OCI-LY7 (cell line): ENCODE data around the gene PDCD1. TPM values are rescaled to one million over a fixed set of nuclear protein-coding genes. Genes with fewer than 3 reads are reported as not detected.

Experiments used
- BruUV-seq: library from RNA; stranded (reverse); fragments of 400-500 nt; replicated peaks from 2 replicates; lab custom pipeline; 2021; lab: Mats Ljungman, UMichigan
- CTCF ChIA-PET: fragments of 300-600 bp; sonication (Branson Sonifier 250); formaldehyde crosslinking; loops from one replicate; lab custom pipeline; 2022; ENCODE audit warnings: antibody characterized with exemption; ENCODE audit not compliant: unreplicated experiment; lab: Charles Lee
- POLR2A ChIA-PET: fragments of 300-600 bp; sonication (Branson Sonifier 250); formaldehyde crosslinking; loops from one replicate; lab custom pipeline; 2022; ENCODE audit warnings: antibody characterized with exemption; lab: Charles Lee
- DNase-seq: peaks from one replicate; pipeline ENCODE4 v3.0.0-alpha.2; 2015; ENCODE audit warnings: low spot score
- H2AFZ ChIP-seq: fragments of 200-600 bp; sonication (generic), shearing (Covaris generic); 2 replicates; pipeline ENCODE4 v1.6.1; 2014; ENCODE audit warnings: mild to moderate bottlenecking, antibody characterized with exemption, low read length, moderate library complexity
- H3K27ac ChIP-seq: fragments of 200-600 bp; sonication (generic); 2 replicates; pipeline ENCODE4 v1.5.1; 2014; ENCODE audit warnings: mixed run types, low read depth, mild to moderate bottlenecking, moderate library complexity, low read length, inconsistent platforms; ENCODE audit not compliant: poor library complexity, severe bottlenecking
- H3K36me3 ChIP-seq: fragments of 200-600 bp; sonication (generic); 2 replicates; pipeline ENCODE4 v1.6.1; 2014; ENCODE audit warnings: mild to moderate bottlenecking, antibody characterized with exemption, low read length, moderate library complexity, mixed read lengths; ENCODE audit not compliant: insufficient read depth
- H3K4me1 ChIP-seq: fragments of 200-600 bp; sonication (generic); 2 replicates; pipeline ENCODE4 v1.5.1; 2014; ENCODE audit warnings: mild to moderate bottlenecking, low read length; ENCODE audit not compliant: insufficient read depth, poor library complexity, severe bottlenecking
- H3K4me2 ChIP-seq: fragments of 200-600 bp; sonication (generic); 2 replicates; pipeline ENCODE4 v1.6.1; 2014; ENCODE audit warnings: mild to moderate bottlenecking, low read length
- H3K4me3 ChIP-seq: fragments of 200-600 bp; sonication (generic); 2 replicates; pipeline ENCODE4 v1.5.1; 2014; ENCODE audit warnings: mild to moderate bottlenecking, low read depth, low read length; ENCODE audit not compliant: poor library complexity, severe bottlenecking
- H3K79me2 ChIP-seq: fragments of 200-600 bp; sonication (generic); 2 replicates; pipeline ENCODE4 v1.6.1; 2016; ENCODE audit warnings: low read depth, mild to moderate bottlenecking, low read length, moderate library complexity, mixed read lengths; ENCODE audit not compliant: insufficient read depth
- H3K9me2 ChIP-seq: fragments of 200-600 bp; sonication (generic); 2 replicates; pipeline ENCODE4 v1.6.1; 2016; ENCODE audit warnings: mild to moderate bottlenecking, low read length, mixed read lengths; ENCODE audit not compliant: insufficient read depth
- H3K9me3 ChIP-seq: fragments of 200-600 bp; sonication (generic); 2 replicates; pipeline ENCODE4 v1.6.1; 2014; ENCODE audit warnings: mild to moderate bottlenecking, mixed run types, low read length, mixed read lengths
- H4K20me1 ChIP-seq: fragments of 200-600 bp; sonication (generic); 2 replicates; pipeline ENCODE4 v1.6.1; 2014; ENCODE audit warnings: mild to moderate bottlenecking, antibody characterized with exemption, low read length, moderate library complexity, mixed read lengths; ENCODE audit not compliant: insufficient read depth
- EZH2phosphoT487 ChIP-seq: fragments of 200-600 bp; sonication (generic); IDR thresholded peaks from 2 replicates; pipeline ENCODE4 v1.6.1; 2018; ENCODE audit warnings: low read depth, borderline replicate concordance, mild to moderate bottlenecking, mixed run types, antibody characterized with exemption, low read length, moderate library complexity, mixed read lengths
- intact Hi-C: fragments of 100-400 bp; cut with micrococcal nuclease; formaldehyde crosslinking; loops from one replicate; pipeline ENCODE4 v1.10.0; 2022; ENCODE audit not compliant: unreplicated experiment
- total RNA-seq, 2 experiments: library from RNA; depleted of rRNA in 1 of 2; stranded (reverse); fragments of >200 nt in 1 of 2; shearing (Covaris generic) in 1 of 2; gene quantifications; 2 replicates each; pipeline ENCODE4 v1.2.3, GENCODE V29; 2014 to 2022
- TF ChIP-seq, protein P1 (sequence below): fragments of 200-600 bp; sonication (generic); conservative IDR thresholded peaks from 2 replicates; pipeline ENCODE4 v1.5.1; 2014; ENCODE audit warnings: mild to moderate bottlenecking, antibody characterized with exemption, low read length, moderate library complexity, mixed read lengths

Gene PDCD1
- total RNA-seq, 2 experiments from 2014 or later = not detected

DNA sequence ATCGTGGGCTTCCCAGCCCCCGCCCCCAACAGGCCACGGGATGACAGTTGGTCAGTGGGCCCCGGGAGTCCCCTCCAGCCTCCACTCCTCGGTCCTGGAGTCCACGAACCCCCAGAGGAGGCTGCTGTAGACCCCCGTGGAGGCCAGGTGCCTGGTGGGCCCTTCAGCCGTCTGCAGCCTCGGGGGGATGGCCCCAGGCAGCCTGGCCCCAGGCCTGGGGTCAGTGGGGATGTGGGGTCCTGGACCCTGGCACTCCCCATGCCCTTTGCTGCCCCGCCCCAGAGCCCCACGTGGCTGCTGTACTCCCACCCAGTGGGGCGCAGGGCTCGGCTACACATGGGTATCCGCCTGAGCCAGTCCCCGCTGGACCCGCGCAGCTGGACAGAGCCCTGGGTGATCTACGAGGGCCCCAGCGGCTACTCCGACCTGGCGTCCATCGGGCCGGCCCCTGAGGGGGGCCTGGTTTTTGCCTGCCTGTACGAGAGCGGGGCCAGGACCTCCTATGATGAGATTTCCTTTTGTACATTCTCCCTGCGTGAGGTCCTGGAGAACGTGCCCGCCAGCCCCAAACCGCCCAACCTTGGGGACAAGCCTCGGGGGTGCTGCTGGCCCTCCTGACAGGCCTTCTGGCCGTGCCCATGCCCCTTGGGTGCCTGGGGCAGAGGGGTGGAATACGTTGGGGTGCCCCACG, 42.1 kb downstream of the PDCD1 start:
- H3K4me2 ChIP-seq = no peak overlapping the region
- H3K36me3 ChIP-seq = no peaks in the 10 kb centered on the region
- CTCF ChIA-PET = no interaction called here
- intact Hi-C loops = no loop called here
- H2AFZ ChIP-seq = no peak overlapping the region
- TF ChIP-seq, protein P1, sequence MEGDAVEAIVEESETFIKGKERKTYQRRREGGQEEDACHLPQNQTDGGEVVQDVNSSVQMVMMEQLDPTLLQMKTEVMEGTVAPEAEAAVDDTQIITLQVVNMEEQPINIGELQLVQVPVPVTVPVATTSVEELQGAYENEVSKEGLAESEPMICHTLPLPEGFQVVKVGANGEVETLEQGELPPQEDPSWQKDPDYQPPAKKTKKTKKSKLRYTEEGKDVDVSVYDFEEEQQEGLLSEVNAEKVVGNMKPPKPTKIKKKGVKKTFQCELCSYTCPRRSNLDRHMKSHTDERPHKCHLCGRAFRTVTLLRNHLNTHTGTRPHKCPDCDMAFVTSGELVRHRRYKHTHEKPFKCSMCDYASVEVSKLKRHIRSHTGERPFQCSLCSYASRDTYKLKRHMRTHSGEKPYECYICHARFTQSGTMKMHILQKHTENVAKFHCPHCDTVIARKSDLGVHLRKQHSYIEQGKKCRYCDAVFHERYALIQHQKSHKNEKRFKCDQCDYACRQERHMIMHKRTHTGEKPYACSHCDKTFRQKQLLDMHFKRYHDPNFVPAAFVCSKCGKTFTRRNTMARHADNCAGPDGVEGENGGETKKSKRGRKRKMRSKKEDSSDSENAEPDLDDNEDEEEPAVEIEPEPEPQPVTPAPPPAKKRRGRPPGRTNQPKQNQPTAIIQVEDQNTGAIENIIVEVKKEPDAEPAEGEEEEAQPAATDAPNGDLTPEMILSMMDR = no peak
- no peak for TF ChIP-seq EZH2phosphoT487
- no peak overlapping the region for H3K4me3 ChIP-seq
- H3K4me1 ChIP-seq = no peaks in the 10 kb centered on the region
- no peaks in the 10 kb centered on the region for H3K9me3 ChIP-seq
- H3K79me2 ChIP-seq = no peaks in the 10 kb centered on the region
- DNase-seq = no peak
- H3K9me2 ChIP-seq = no peaks in the 10 kb centered on the region
- no peak overlapping the region for H3K27ac ChIP-seq
- no TSS peak for BruUV-seq
- H4K20me1 ChIP-seq = no peaks in the 10 kb centered on the region
- POLR2A ChIA-PET = no interaction called here

DNA sequence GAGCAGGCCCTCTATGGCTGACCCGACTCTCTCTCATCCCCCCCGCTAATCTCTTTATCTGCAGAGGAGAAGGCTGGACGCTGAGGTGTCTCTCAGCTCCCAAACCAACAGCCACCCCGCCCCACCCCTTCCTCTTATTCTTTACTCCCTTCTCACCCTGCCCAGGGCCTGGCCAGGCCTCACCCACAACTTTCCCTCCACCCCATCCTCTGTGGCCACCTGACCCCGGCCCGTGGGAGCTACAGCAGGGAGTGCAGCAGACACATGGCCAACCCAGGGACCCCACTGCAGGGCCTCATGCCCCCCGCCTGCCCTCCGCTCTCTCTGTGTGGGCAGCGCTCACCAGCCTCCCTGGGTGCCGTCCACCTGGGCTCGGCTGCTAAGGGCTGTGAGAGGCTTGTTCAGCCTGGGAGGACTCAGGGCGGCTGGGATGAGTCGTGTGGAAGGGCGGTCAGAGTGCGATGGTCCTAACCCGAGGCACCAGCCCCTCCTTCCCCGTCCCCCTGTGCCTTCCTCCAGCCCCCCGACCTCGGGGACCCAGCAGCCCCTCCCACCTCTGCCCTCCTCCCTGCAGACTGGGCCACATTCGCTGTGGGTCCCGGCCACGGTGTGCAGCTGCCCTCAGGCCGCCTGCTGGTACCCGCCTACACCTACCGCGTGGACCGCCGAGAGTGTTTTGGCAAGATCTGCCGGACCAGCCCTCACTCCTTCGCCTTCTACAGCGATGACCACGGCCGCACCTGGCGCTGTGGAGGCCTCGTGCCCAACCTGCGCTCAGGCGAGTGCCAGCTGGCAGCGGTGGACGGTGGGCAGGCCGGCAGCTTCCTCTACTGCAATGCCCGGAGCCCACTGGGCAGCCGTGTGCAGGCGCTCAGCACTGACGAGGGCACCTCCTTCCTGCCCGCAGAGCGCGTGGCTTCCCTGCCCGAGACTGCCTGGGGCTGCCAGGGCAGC, 42.9 kb downstream of the PDCD1 start:
- Histone ChIP-seq H4K20me1 (no peaks in the 10 kb centered on the region), H3K4me1 (no peaks in the 10 kb centered on the region)
- POLR2A ChIA-PET = no interaction called here

More for the DNA sequence above, 42.9 kb downstream of the PDCD1 start:
- intact Hi-C loops = no loop called here
- no peak for TF ChIP-seq EZH2phosphoT487
- TF ChIP-seq, protein P1 = no peak
- Histone ChIP-seq H2AFZ (no peak overlapping the region), H3K4me3 (no peak overlapping the region), H3K27ac (no peak overlapping the region), H3K9me3 (no peaks in the 10 kb centered on the region), H3K4me2 (no peak overlapping the region), H3K9me2 (no peaks in the 10 kb centered on the region), H3K36me3 (no peaks in the 10 kb centered on the region), H3K79me2 (no peaks in the 10 kb centered on the region)
- CTCF ChIA-PET = no interaction called here
- BruUV-seq = no TSS peak
- no peak for DNase-seq
